KG1 (cell line): ENCODE data around the gene MGAT2.
"Not testable (repeated sequence)": the region's sequence is repeated elsewhere in the genome, so short reads cannot be mapped to it uniquely, and the experiment has no call there.

Experiments used
- DNase-seq: peaks from one replicate; lab custom pipeline; 2025; lab: John Stamatoyannopoulos, UW

MGAT2 gene

DNA sequence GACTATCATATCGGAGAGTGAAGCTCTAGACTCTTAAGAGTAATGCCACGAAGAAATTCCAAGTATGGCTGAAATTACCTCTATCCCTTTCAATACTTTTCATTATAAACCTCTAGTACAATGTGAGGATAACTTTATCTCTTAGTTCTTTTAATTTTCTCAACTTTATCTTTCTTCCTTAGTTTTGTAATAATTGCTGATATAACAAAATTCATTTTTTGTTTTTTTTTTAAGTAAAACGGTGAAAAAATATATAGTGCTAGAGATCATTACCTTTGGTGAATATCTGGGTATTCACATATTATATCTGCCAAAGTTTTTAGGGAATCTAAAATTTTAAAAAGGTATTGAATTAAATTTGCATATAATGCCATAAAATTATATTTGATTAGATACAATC lies 33.9 kb downstream of the MGAT2 start:
- DNase-seq, result no peak

DNA sequence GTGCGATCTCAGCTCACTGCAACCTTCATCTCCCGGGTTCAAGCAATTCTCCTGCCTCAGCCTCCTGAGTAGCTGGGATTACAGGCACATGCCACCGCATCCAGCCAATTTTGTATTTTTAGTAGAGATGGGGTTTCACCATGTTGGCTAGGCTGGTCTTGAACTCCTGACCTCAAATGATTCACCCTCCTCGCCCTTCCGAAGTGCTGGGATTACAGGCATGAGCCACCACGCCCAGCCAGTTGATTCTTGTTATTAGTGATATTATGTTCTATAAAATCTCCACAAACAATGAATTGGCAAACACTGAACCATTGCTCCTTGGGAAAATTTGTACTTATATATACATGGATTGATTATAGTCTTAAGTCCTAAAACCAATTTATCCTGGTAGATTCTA lies 36.9 kb downstream of the MGAT2 start:
- DNase-seq, result not testable (repeated sequence)

DNA sequence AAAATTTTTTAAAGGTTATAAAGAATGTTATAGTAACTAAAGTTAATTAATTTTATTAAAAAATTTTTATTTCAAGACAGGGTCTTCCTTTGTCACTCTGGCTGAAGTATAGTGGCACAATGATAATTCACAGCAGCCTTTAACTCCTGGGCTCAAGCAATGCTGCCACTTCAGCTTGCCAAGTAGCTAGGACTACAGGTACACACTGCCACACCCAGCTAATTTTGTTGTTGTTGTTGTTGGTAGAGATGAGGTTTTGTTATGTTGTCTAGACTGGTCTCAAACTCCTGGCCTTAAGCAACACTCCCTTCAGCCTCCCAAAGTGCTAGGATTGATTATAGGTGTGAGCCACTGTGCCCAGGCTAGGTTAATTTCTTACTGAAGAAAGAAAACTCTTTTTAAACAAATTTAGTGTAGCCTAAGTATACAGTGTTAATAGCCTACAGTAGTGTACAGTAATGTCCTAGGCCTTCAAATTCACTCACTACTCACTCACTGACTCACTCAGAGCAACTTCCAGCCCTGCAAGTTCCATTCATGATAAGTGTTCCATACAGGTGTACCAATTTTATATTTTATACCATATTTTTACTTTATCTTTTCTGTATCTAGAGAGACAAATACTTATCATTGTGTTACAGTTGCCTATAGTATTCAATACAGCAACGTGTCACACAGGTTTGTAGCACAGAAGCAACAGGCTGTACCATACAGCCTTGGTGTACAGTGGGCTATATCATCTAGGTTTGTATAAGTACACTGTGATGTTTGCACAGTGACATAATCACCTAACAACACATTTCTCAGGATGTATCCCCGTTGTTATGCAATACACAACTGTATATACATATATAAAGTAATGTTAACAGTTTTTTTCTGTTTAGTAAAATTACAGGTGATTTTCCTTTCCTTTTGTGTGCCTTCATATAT lies 39.2 kb downstream of the MGAT2 start:
- DNase-seq, result no peak

DNA sequence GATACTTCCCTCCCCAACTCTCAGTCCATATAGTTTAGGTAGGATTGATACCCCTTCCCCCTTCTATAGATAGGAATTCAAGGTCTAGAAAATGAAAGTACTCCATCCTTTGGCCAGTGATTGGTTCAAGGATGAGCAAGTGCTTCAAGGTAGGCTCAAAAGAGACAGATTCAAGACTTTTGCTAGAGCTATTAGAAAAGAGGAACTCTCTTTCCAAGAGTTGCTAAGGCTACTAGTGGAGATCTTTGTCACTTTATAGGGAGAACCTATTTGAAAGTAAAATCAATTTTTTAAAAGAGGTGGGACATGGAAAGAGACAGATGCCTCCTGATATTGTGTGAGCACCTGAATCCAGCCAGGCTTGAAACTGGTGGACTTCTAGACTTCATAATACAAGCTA lies 49.9 kb downstream of the MGAT2 start:
- no peak for DNase-seq
